ENCODE results near the gene NDUFV2. TPM values are rescaled to one million over a fixed set of nuclear protein-coding genes. Genes with fewer than 3 reads are reported as not detected.

Gene NDUFV2
- total RNA-seq = 325 TPM
- long read RNA-seq, transcript NDUFV2-201 (8 exons, 930 nt) = major isoform, 436 of 460 reads
- long read RNA-seq, partial matches to known transcripts = 8 of 460 reads
- long read RNA-seq, other reads (novel, unspliced or antisense) = 15 of 460 reads

DNA sequence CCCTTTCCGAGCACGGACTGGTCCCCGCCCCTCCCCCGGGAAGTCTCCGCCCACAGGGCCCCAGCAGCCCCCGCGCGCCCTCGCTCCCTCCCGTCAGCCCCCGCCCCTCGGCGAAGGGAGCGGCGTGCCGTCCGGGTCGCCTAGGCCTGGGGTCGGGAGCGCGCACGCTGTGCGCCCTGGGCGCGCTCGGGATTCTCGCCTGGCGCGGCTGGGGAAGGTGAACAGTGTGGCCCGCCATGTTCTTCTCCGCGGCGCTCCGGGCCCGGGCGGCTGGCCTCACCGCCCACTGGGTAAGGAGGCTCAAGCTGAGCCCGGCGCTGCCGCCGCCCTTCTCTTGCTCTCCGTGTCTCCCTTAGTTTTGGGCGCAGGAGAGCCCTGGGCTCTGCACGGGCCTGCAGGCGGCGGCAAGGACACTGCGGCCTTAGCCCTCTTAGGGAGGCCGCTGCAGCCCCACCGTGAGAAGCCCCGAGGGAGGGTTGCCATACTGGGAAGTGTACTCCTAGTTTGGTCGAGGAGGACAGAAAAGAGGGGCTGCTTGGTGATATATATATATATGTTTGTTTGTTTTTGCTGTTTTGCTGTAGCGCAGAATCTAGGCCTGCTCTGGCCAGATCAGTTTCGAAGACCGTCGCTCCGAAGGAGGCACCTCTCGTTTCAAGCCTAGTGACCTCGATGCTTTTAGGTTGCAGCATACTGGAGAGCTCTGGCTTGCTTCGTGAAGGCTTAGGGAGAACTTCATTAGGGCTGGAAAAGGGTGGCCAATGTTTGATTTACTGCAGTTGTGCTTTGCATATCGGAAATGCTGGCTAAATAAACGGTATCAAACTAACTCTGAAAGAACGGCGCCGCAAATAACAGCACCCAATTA is at the start of gene NDUFV2:
Gene NDUFV2, plus strand, starts transcription at position 192 of the 868 bp plus-strand sequence. Its CDS starts 45 bp downstream, at position 237.
- intact Hi-C loops (cut with DNase I) = loop anchor here (1.0 to 10.0 kb wide), 3 partner anchors 14 to 232 kb away; partner anchors contain the start of genes ANKRD12 and TWSG1
- peak; percentile 99 for DNase-seq (ENCODE audit: low spot score)

DNA sequence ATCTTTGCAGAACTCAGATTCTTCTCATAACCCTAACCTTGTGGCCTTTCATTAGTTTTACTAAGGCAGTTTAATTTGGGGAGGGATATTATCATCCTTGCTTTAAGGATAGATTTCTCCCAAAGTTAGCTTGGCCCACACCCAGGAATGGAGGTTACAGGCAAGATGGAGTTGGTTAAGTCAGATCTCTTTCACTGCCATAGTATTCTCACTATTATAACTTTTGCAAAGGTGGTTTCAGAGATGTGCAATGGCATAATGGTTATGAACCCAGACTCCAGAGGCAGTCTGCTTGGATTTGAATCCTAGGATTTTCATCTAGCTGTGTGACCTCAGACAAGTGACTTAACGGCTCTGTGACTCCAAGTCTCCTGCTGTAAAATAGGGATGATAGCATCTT is 48.7 kb upstream of the NDUFV2 start:
- DNase-seq (ENCODE audit: low spot score) = no peak
- intact Hi-C loops (cut with DNase I) = loop anchor here (10.0 kb wide), 1 partner anchor 359 kb away; no protein-coding TSS in a partner anchor

DNA sequence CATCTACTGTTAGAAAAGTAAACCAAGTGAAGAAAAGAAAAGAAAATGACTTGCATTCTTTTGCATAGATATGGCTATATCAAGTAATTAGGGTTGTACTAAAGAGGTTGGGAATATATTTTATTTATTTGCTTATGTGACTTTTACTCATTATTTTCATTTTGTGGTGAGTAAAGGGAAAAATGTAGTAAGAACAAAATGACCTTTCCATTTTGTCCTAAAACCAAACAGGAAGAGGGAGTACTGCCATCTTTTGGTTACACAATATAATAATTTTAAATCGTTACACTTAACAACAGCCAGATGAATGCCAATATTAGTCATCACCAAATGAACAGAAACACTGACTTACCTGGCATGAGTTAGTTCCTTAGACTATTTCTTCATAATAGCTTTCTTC is 47.3 kb upstream of the NDUFV2 start:
- intact Hi-C loops (cut with DNase I) = loop anchor here (10.0 kb wide), 1 partner anchor 360 kb away; no protein-coding TSS in a partner anchor
- DNase-seq (ENCODE audit: low spot score) = no peak

DNA sequence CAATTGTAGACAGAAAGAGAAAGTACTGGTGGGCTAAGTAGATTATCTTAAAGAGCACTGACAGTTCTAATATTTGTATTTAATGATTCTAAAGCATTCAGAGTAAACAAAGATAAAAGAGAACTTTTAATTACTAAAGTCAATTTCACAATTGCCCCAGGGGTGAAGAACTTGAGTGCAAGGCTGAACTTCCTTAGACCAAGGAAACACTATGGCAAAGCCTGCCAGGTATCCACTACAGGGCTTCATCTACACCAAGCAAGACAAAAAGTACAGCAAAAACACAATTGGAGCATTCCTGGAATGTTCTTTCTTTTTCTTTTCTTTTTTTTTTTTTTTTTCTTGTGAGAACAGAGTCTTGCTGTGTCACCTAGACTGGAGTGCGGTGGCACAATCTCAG is 46.9 kb upstream of the NDUFV2 start:
- intact Hi-C loops (cut with DNase I) = loop anchor here (10.0 kb wide), 1 partner anchor 361 kb away; no protein-coding TSS in a partner anchor
- no peak for DNase-seq (ENCODE audit: low spot score)

DNA sequence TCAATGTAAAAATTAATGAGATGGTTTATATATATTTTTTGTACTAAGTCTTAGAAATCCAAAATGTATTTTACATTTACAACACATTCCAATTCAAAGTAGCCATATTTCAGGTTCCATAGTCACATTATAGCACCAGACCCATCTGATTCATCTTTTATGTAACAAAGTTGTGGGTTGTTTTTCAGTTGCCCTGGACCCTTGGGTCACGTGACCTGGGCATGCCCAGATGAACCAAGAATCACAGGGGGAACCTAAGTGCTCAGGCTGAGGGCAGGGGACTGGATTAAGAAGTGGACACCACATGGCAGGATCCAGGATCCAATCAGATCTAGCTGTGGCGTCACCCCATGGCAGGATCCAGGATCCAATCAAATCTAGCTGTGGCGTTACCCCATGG is 44.9 kb upstream of the NDUFV2 start:
- DNase-seq (ENCODE audit: low spot score) = no peak
- intact Hi-C loops (cut with DNase I) = loop anchor here (10.0 kb wide), 1 partner anchor 363 kb away; no protein-coding TSS in a partner anchor

DNA sequence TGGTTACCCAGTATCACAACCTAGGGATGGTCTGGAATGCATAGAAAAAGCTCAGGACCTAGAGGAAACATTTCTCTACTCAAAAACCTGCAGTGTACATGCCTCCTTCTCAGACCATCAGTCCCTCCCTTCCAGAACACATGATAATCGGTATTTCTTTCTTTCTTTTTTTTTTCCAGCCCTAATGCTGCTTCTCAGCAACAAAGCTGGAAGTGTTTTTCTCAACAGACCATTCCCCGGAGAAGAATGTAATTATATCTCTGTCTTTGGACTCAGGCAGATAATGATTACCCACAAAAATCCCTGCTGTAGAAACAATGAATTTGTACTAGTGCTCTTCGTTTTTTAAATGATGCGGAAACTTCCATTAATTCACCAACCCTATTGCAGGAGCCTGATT is 44.1 kb upstream of the NDUFV2 start:
- no peak for DNase-seq (ENCODE audit: low spot score)
- intact Hi-C loops (cut with DNase I) = loop anchor here (10.0 kb wide), 1 partner anchor 364 kb away; no protein-coding TSS in a partner anchor

DNA sequence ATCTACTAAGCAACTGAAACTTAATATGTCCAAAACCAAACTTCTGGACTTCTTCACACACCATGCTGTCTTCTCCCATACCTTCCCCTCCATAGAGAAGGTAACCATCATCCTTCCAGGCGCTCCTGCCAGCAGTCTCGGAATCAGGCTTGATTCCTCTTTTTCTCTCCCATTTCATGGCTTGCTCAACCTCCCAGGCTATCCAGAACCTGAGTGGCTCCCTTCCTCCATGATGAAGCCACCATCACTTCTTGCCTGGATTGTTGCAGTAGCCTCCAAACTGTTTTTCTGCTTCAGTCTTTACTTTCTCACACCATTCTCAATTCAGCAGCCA is 40.1 kb upstream of the NDUFV2 start:
- intact Hi-C loops (cut with DNase I) = no loop called here
- DNase-seq (ENCODE audit: low spot score) = no peak

DNA sequence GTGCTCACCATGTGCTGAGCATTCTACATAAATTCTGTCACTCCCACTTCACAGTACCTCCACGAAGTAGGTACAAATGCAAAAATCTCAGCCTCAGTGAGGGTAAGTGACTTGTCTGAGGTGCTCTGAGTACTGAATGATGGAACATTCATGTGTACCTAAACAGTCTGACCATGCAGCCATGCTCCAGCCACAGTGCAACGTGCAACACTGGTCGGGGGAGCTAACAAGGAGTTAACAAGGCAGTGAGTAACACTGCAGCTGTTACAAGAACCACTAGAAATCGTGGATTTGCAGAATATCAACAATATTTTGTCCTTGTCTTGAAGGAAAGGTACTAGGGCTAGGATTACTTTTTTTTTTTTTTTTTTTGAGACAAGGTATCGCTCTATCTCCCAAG is 36.6 kb upstream of the NDUFV2 start:
- intact Hi-C loops (cut with DNase I) = no loop called here
- DNase-seq (ENCODE audit: low spot score) = no peak

DNA sequence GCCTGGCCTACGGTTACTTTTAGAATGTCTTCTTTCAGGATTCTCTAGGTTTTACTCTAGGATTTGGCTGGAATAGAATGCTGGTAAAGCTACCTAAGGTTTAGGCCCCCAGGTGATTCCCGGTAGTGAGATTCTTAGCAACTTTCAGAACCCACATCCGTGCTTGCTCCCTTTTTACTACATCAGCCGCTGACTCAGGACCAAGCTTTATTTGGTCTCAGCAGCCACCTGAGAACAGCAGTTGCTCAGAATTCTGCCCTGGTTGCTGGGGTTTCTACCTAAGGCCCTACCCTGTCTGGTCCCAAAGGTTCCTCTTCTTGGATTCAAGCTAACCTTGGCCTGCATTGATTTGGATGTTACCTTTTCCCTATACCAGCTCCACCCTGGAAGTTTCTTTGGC is 36.1 kb upstream of the NDUFV2 start:
- DNase-seq (ENCODE audit: low spot score) = no peak
- intact Hi-C loops (cut with DNase I) = no loop called here

DNA sequence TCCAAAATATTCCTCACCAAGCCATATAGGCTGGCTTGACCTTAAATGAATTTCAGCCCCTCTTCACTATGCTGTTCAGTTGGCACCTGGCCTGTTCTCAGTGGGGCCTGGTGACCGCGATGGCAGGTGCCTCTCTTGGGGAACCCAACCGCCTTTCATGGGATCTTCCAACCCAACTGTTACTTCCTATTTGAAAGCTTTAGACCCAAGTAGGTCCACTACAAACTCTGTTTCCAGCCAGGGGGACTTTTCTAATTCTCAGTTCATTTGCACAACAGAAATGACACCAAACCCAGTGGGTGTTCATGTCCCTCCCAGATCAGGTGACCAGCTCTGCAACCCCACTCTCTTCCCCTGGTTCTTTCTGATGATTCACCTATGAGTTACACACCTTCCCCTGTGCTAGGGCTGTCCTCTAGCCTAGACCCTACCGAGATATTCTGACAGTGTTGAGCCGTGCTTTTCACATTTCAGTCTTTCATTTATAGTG is 35.6 kb upstream of the NDUFV2 start:
- DNase-seq (ENCODE audit: low spot score) = no peak
- intact Hi-C loops (cut with DNase I) = no loop called here

DNA sequence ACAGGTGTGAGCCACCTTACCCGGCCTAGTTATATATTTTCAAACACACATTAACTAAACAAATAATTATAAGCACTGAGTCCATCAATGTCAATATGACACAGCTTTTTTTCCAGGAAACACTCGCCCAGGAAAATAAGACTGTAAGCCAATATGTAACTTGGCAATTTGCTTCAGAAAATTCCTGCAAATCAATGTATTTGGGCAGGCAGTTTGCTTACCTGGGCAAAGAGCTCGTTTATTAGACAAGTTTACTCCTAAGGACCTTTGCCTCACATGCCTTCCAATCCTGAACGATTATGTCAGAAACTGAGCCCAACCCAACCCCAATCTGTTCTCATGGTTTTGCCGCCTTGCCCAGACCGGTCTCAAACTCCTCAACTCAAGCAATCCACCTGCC is 34.7 kb upstream of the NDUFV2 start:
- intact Hi-C loops (cut with DNase I) = no loop called here
- no peak for DNase-seq (ENCODE audit: low spot score)

DNA sequence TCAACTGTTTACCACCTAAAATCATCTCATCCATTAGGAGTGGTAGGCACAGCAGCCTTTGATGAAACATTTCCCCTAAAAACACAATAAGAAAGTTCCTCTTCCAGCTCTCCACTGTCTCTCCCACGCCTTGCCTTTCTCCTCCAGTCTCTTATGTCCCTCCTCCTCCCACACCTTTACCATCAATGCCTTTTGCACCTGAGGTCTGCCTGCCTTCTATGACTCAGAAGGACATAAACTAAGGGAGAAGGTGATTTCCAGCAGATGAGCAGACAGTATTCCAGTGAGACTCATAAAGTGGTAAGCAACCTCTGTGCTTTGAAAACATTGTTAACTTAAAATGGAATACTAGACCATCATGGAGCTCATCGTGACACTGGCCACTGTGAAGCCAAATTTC is 34.2 kb upstream of the NDUFV2 start:
- intact Hi-C loops (cut with DNase I) = no loop called here
- DNase-seq (ENCODE audit: low spot score) = no peak

DNA sequence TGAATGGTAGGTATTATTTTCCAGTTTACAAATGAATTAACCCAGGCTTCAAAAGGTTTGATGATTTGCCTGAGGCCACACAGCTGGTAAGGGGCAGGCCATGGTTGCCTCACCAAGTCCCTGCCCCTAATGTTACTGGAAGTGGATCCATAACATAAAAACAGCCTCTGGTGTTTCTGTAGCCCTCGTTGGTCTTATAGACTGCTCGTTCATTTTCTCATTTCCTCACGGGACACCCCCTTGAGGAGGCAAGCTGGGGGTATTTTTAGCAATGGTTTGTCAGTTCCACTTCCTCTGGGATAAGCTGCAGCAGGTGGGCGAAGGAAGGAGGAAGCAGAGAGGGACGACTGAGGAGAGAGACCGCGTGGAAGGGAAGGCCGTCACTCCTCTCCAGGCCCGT is 32.9 kb upstream of the NDUFV2 start:
- intact Hi-C loops (cut with DNase I) = no loop called here
- DNase-seq (ENCODE audit: low spot score) = no peak

DNA sequence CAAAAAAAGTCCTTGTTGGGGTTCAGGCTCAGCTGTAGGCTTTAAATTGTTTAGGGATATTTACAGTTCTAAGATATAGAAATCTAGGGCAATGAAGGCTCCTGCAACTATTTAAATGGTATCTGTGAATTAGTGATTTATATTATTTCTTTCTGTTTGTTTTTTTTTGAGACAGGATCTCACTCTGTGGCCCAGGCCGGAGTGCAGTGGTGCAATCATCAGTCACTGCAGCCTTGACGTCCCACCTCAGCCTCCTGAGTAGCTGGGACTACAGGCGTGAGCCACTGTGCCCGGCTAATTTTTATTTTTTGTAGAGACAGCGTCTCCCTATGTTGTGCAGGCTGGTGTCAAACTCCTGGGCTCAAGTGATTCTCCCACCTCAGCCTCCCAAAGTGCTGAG is 32.3 kb upstream of the NDUFV2 start:
- intact Hi-C loops (cut with DNase I) = loop anchor here (5.0 kb wide), 1 partner anchor 447 kb away; no protein-coding TSS in a partner anchor

DNA sequence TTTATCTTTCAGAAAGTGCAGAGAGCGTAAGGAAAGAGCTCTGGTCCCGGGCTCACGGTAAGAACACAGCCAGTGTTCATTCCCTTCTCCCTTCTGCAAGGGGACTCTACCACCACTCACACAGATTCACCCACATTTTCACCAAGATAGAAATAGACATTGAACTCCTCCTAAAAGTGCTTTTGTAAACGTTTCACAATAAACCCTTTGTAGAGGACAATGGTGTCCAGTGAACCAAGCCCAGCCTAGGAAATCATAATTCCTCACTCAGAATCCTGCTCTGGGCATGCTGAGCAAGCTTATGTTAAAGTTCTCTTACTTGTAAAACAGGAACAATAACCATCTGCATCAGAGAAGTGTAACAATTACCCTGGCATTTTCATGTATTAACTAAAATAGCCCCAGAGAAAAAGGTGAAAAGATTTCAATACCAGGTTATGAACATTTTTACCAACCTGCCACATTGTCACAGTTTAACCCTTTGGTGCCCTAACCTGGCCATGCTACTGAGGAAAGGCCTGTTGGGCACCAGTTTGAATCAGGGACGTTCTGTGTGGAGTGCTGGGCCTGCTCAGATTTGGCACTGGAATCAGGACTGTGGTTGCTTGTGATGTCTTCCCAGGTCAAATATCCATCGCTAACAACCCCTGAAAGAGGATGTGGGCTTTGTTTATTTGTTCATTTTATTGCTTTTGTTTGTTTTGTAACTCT is 22.5 kb upstream of the NDUFV2 start:
- intact Hi-C loops (cut with DNase I) = no loop called here
- DNase-seq (ENCODE audit: low spot score) = no peak

More for the DNA sequence above, 32.3 kb upstream of the NDUFV2 start:
- DNase-seq (ENCODE audit: low spot score) = no peak

DNA sequence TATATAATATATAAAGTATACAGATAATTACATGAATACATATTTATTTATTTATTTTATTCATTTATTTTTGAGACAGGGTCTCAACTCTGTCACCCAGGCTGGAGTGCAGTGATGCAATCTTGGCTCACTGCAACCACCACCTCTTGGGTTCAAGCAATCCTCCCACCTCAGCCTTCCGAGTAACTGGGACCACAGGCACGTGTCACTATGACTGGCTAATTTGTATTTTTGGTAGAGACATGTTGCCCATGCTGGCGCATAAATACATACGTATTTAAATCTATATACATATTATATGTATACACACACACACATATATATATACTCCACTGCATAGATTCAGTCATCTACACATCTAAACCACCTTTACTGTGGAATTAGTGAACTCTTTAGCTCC is 20.6 kb upstream of the NDUFV2 start:
- intact Hi-C loops (cut with DNase I) = no loop called here
- DNase-seq (ENCODE audit: low spot score) = no peak

DNA sequence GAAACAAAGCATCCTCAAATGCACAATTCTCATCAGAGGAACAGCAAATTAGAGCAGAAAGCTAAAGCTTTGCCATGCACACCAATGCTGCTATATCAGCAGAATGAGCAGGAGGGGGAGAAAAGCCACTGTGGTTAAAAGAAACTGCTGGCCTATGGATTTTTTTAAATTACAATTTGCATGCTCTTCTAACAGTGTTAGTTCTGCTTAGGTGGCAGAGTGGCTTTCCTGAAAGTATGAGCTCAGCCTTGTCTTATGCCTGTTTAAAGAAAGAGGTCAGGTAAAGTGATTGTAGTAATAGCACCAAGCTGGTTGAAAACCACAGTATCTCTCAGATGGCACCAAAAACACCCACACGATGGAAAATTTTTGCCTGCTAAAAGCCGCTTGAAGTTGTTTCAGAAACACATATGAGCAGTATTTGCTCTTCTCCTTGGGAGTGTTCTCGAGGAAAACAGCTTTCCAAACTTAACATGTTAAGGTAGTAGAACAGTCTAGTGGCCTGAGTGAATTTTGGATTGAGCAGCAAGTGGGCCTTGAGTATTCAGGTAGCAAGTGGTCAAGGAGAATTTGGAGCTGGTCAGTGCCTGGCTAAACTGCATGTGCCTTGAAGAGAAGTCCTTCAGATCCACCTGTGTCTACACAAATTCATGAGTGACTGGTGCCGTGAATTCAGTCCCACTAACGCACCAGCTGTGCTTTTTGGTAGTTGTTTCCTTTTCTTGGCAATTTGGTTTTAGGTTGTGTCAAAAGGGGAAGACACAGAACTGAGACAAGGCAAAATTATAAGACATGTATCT is 19.6 kb upstream of the NDUFV2 start:
- intact Hi-C loops (cut with DNase I) = no loop called here
- DNase-seq (ENCODE audit: low spot score) = no peak

DNA sequence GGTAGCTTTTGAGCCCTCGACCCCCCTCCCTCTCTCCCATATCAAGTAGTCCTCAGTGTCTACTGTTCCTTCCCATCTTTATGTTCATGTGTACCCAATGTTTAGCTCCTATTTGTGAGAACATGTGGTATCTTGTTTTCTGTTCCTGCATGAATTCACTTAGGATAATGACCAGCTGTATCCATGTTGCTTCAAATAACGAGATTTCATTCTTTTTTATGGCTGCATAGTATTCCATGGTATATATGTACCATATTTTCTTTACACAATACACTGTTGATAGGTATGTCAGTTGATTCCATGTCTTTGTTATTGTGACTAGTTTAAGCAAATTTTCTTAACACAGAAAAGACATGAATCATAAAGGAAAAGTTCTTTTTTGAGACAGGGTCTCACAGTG is 16.5 kb upstream of the NDUFV2 start:
- intact Hi-C loops (cut with DNase I) = no loop called here
- DNase-seq (ENCODE audit: low spot score) = no peak

DNA sequence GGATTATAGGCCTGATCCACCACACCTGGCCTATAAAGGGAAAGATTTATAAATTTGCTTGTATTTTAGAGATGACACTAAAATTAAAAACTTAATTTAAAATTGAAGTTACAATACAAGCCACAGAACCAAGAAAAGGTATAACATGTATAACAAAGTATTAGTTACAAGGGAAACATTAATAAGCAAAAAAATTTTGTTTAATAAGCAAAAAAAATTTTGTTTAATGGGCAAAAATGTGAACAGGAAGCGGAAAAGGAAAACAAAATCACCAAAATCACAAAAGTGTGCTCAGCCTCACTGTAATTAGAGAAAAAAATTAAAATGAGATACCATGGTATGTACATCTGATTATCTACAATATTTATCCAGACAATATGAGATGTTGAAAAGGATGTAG is 15.9 kb upstream of the NDUFV2 start:
- intact Hi-C loops (cut with DNase I) = no loop called here

More for the DNA sequence above, 15.9 kb upstream of the NDUFV2 start:
- no peak for DNase-seq (ENCODE audit: low spot score)

Measured in cardiac septum (tissue), 1 donor.